Fibroblast of skin of right quadriceps (primary cell): Measurements from ENCODE around the gene MAP4K2.

Experiments used
- DNase-seq: peaks from one replicate; pipeline ENCODE4 v3.0.0-alpha.2; 2013

The MAP4K2 gene

GRCh38 chr11:64767344-64768299 is 35.4 kb downstream of the MAP4K2 start:
- DNase-seq, result peak; percentile 60

- no peak for DNase-seq
Observed at GRCh38 chr11:64766881-64767280, 36.1 kb downstream of the MAP4K2 start.

- no peak for DNase-seq
Observed at GRCh38 chr11:64765851-64766665, 37.0 kb downstream of the MAP4K2 start.

GRCh38 chr11:64765291-64765850 is 37.6 kb downstream of the MAP4K2 start:
- no peak for DNase-seq

GRCh38 chr11:64764753-64765152 is 38.3 kb downstream of the MAP4K2 start:
- no peak for DNase-seq

- DNase-seq, result no peak
Observed at GRCh38 chr11:64764040-64764611, 38.9 kb downstream of the MAP4K2 start.

GRCh38 chr11:64763526-64764039 is 39.4 kb downstream of the MAP4K2 start:
- no peak for DNase-seq

- DNase-seq, result peak; percentile 74
Observed at GRCh38 chr11:64762674-64763525, 40.1 kb downstream of the MAP4K2 start.

GRCh38 chr11:64762277-64762673 is 40.7 kb downstream of the MAP4K2 start:
- no peak for DNase-seq

- DNase-seq, result no peak
Observed at GRCh38 chr11:64760759-64761420, 42.1 kb downstream of the MAP4K2 start.

- DNase-seq, result peak; percentile 40
Observed at GRCh38 chr11:64759722-64760719, 43.0 kb downstream of the MAP4K2 start, which contains the start of gene PYGM. PYGM (minus strand) TSS chr11:64759974; CDS start chr11:64759898, 76 bp downstream.

- no peak for DNase-seq
Observed at GRCh38 chr11:64759131-64759721, 43.8 kb downstream of the MAP4K2 start.

- DNase-seq, result no peak
Observed at GRCh38 chr11:64758330-64759079, 44.5 kb downstream of the MAP4K2 start.

- DNase-seq, result no peak
Observed at GRCh38 chr11:64757549-64758329, 45.3 kb downstream of the MAP4K2 start.

- DNase-seq, result no peak
Observed at GRCh38 chr11:64755681-64756361, 47.2 kb downstream of the MAP4K2 start.

- DNase-seq, result no peak
Observed at GRCh38 chr11:64754919-64755662, 47.9 kb downstream of the MAP4K2 start.
